SK-N-MC (cell line): ENCODE results near the gene KRT38.

Experiments used
- EZH2 ChIP-seq: fragments of 200-600 bp; sonication (generic); IDR thresholded peaks from one replicate; pipeline ENCODE4 v1.6.1; 2017; ENCODE audit warnings: antibody characterized with exemption
- POLR2AphosphoS5 ChIP-seq: IDR thresholded peaks from 2 replicates; pipeline ENCODE4 v1.6.1; 2012; ENCODE audit warnings: mild to moderate bottlenecking, low read depth, low read length, borderline replicate concordance

DNA sequence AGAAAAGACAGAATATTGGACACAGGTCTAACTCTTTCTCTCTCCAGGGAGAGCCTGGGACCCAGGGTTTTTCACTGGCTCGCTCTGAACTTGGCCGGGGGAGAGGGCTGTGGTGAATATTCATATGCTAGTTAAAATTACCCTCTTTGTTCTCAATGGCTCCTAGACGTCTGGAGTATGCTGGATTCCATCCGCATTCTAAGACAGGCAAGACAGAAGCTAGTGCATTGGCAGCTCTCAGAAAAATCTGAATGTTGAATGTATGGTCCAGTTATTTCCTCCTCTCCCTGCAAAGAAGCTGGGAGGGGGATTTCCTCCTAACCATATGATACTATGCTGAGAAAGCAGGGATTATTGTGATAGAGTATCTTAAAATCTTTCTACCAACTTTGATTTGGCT, 53.1 kb downstream of the KRT38 start:
- no peak for TF ChIP-seq EZH2
- TF ChIP-seq POLR2AphosphoS5 = no peak
